ENCODE data around the gene SGK1. TPM values are rescaled to one million over a fixed set of nuclear protein-coding genes. Genes with fewer than 3 reads are reported as not detected.
A peak's percentile ranks its signal among the peaks of the same experiment; 100 is the strongest.

SGK1 gene
- total RNA-seq, 4 donors from 2014 or later, result 379 to 684 (median 450) TPM

DNA sequence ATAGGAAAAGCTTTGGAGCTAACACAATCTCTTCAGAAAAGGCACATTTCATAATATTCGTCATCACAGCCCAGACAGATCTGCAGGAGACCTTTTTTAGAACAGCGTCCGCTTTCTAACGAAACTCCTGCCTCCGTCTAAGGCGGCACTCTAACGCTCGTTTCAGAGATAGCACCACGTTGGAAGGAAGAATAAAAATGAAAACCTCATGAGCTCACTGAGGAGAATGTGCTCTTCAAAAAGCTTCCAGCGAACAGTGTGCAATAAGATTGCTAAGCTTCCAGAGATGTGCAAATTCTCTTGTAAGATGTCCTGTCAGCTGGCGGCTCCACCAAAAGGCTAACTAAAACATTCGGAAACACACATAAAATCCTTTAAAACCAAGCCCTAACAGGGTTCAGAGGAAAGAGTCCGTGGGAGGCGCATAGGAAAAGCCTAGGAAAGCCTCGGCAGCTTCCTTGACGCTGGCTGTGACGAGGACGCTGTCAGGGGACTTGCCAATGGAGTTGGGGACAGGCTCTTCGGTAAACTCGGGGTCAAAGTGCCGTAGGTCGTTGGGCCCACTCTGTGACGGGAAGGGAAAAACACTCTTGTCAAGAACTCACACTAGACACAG is 147.9 kb downstream of the SGK1 start:
- Histone ChIP-seq H3K9me3 (no peaks in the 10 kb centered on the region), H3K4me3 (peak overlapping the region; percentile 91), H3K36me3 (peaks cover 58% of the 10 kb centered on the region), H3K4me1 (peaks cover 39% of the 10 kb centered on the region), H3K27me3 (no peaks in the 10 kb centered on the region), H3K27ac (peak overlapping the region; percentile 42)
- DNase-seq (ENCODE audit: low spot score in 2 of 2), result no peak
- WGBS, result 59% methylated on average over 23 of the region's 23 CpGs
- TF ChIP-seq POLR2A (IDR thresholded peaks at IDR 0.05) (no peak), EP300 (IDR thresholded peaks at IDR 0.05) (no peak), POLR2AphosphoS5 (IDR thresholded peaks at IDR 0.05) (no peak), CTCF (IDR thresholded peaks at IDR 0.05) (no peak)

GRCh38 chr6:134168590-134169208 is 149.2 kb downstream of the SGK1 start:
- H3K4me1 ChIP-seq, result peaks cover 39% of the 10 kb centered on the region
- H3K4me3 ChIP-seq, result peak overlapping the region; percentile 91
- DNase-seq (ENCODE audit: low spot score in 2 of 2), result no peak
- TF ChIP-seq CTCF (IDR thresholded peaks at IDR 0.05) (no peak), POLR2A (IDR thresholded peaks at IDR 0.05) (no peak), EP300 (IDR thresholded peaks at IDR 0.05) (no peak), POLR2AphosphoS5 (IDR thresholded peaks at IDR 0.05) (no peak)
- H3K27me3 ChIP-seq, result no peaks in the 10 kb centered on the region
- 92% methylated on average over 8 of the region's 8 CpGs for WGBS
- H3K36me3 ChIP-seq, result peaks cover 58% of the 10 kb centered on the region
- H3K9me3 ChIP-seq, result no peaks in the 10 kb centered on the region
- H3K27ac ChIP-seq, result peak overlapping the region; percentile 7

GRCh38 chr6:134166511-134167261 is 151.2 kb downstream of the SGK1 start:
- no peaks in the 10 kb centered on the region for H3K9me3 ChIP-seq
- 79% methylated on average over 7 of the region's 7 CpGs for WGBS
- H3K27me3 ChIP-seq, result no peaks in the 10 kb centered on the region
- TF ChIP-seq CTCF (IDR thresholded peaks at IDR 0.05) (no peak), POLR2A (IDR thresholded peaks at IDR 0.05) (no peak), POLR2AphosphoS5 (IDR thresholded peaks at IDR 0.05) (no peak), EP300 (IDR thresholded peaks at IDR 0.05) (no peak)
- H3K4me3 ChIP-seq, result no peak overlapping the region
- no peak overlapping the region for H3K27ac ChIP-seq
- DNase-seq (ENCODE audit: low spot score in 2 of 2), result no peak
- H3K36me3 ChIP-seq, result peaks cover 41% of the 10 kb centered on the region
- H3K4me1 ChIP-seq, result peaks cover 23% of the 10 kb centered on the region

GRCh38 chr6:134165561-134166201 is 152.2 kb downstream of the SGK1 start:
- no peak overlapping the region for H3K27ac ChIP-seq
- no peaks in the 10 kb centered on the region for H3K9me3 ChIP-seq
- WGBS, result 88% methylated on average over 5 of the region's 5 CpGs
- H3K4me1 ChIP-seq, result peaks cover 13% of the 10 kb centered on the region
- no peak overlapping the region for H3K4me3 ChIP-seq
- H3K27me3 ChIP-seq, result no peaks in the 10 kb centered on the region
- no peak for DNase-seq (ENCODE audit: low spot score in 2 of 2)
- TF ChIP-seq POLR2A (IDR thresholded peaks at IDR 0.05) (no peak), POLR2AphosphoS5 (IDR thresholded peaks at IDR 0.05) (no peak), CTCF (IDR thresholded peaks at IDR 0.05) (no peak), EP300 (IDR thresholded peaks at IDR 0.05) (no peak)
- peaks cover 31% of the 10 kb centered on the region for H3K36me3 ChIP-seq

Data from suprapubic skin (tissue), 4 donors.